Erythroblast (primary cell): Measurements from ENCODE around the gene ZIC1.

Experiments
- GATA1 ChIP-seq: IDR thresholded peaks from 2 replicates; pipeline ENCODE4 v1.6.1; 2011; ENCODE audit warnings: low read depth, mild to moderate bottlenecking, control low read depth, low read length, moderate library complexity
- POLR2A ChIP-seq: IDR thresholded peaks from 2 replicates; pipeline ENCODE4 v1.6.1; 2011; ENCODE audit warnings: mild to moderate bottlenecking, low read length

GRCh38 chr3:147404000-147404799 is 5.0 kb upstream of the ZIC1 start:
- TF ChIP-seq POLR2A = no peak
- no peak for TF ChIP-seq GATA1
